ENCODE results near the gene UMAD1. TPM values are rescaled to one million over a fixed set of nuclear protein-coding genes. Genes with fewer than 3 reads are reported as not detected.

UMAD1 gene
- 10.1 and 11.3 TPM in 2 replicates for total RNA-seq

- Histone ChIP-seq H3K27me3 (ENCODE audit: control insufficient read depth, insufficient read depth, low read length) (no peaks in the 10 kb centered on the region), H3K4me3 (ENCODE audit: low read depth, low read length) (peak within 1 kb of the TSS; percentile 88), H3K36me3 (ENCODE audit: control insufficient read depth, insufficient read depth, low read length) (no peaks in the 10 kb centered on the region)
- DNase-seq (ENCODE audit: low read depth) (peak; percentile 99), FAIRE-seq (peak; percentile 72)
- TF ChIP-seq CTCF (IDR thresholded peaks at IDR 0.05; ENCODE audit: insufficient read depth, low read length, severe bottlenecking) = no peak
Observed at GRCh38 chr7:7640221-7641128, at the start of gene UMAD1. TSS of gene UMAD1 (plus strand) at chr7:7640752. CDS start at chr7:7673372, 32,620 bp downstream.

GRCh38 chr7:7595451-7595850, 45.1 kb upstream of the UMAD1 start:
- TF ChIP-seq CTCF (IDR thresholded peaks at IDR 0.05; ENCODE audit: insufficient read depth, low read length, severe bottlenecking) = no peak
- Histone ChIP-seq H3K36me3 (ENCODE audit: control insufficient read depth, insufficient read depth, low read length) (no peaks in the 10 kb centered on the region), H3K4me3 (ENCODE audit: low read depth, low read length) (no peak overlapping the region), H3K27me3 (ENCODE audit: control insufficient read depth, insufficient read depth, low read length) (no peaks in the 10 kb centered on the region)
- DNase-seq (ENCODE audit: low read depth) = peak; percentile 36
- FAIRE-seq = no peak

GRCh38 chr7:7596176-7596575, 44.4 kb upstream of the UMAD1 start:
- DNase-seq (ENCODE audit: low read depth) = no peak
- no peaks in the 10 kb centered on the region for H3K36me3 ChIP-seq (ENCODE audit: control insufficient read depth, insufficient read depth, low read length)

GRCh38 chr7:7607010-7607409, 33.5 kb upstream of the UMAD1 start:
- FAIRE-seq (no peak), DNase-seq (ENCODE audit: low read depth) (no peak)
- H3K4me3 ChIP-seq (ENCODE audit: low read depth, low read length) = no peak overlapping the region
- TF ChIP-seq CTCF (IDR thresholded peaks at IDR 0.05; ENCODE audit: insufficient read depth, low read length, severe bottlenecking) = no peak
- no peaks in the 10 kb centered on the region for H3K27me3 ChIP-seq (ENCODE audit: control insufficient read depth, insufficient read depth, low read length)
- H3K36me3 ChIP-seq (ENCODE audit: control insufficient read depth, insufficient read depth, low read length) = no peaks in the 10 kb centered on the region

More at GRCh38 chr7:7596176-7596575, 44.4 kb upstream of the UMAD1 start:
- no peak for FAIRE-seq
- H3K27me3 ChIP-seq (ENCODE audit: control insufficient read depth, insufficient read depth, low read length) = no peaks in the 10 kb centered on the region
- TF ChIP-seq CTCF (IDR thresholded peaks at IDR 0.05; ENCODE audit: insufficient read depth, low read length, severe bottlenecking) = no peak
- no peak overlapping the region for H3K4me3 ChIP-seq (ENCODE audit: low read depth, low read length)

GRCh38 chr7:7609330-7609729, 31.2 kb upstream of the UMAD1 start:
- no peaks in the 10 kb centered on the region for H3K27me3 ChIP-seq (ENCODE audit: control insufficient read depth, insufficient read depth, low read length)
- DNase-seq (ENCODE audit: low read depth) (no peak), FAIRE-seq (no peak)
- H3K36me3 ChIP-seq (ENCODE audit: control insufficient read depth, insufficient read depth, low read length) = no peaks in the 10 kb centered on the region
- no peak for TF ChIP-seq CTCF (IDR thresholded peaks at IDR 0.05; ENCODE audit: insufficient read depth, low read length, severe bottlenecking)
- no peak overlapping the region for H3K4me3 ChIP-seq (ENCODE audit: low read depth, low read length)
